GM21723 (cell line): ENCODE results near the gene ISG20.
A peak's percentile ranks its signal among the peaks of the same experiment; 100 is the strongest.
"Not testable (repeated sequence)": the region's sequence is repeated elsewhere in the genome, so short reads cannot be mapped to it uniquely, and the experiment has no call there.

Experiments used
- ATAC-seq: cut with Tn5 transposase; IDR thresholded peaks from one replicate; pipeline ENCODE4 v1.9.1; 2021; ENCODE audit warnings: mild to moderate bottlenecking, moderate library complexity; ENCODE audit not compliant: unreplicated experiment

The ISG20 gene

DNA sequence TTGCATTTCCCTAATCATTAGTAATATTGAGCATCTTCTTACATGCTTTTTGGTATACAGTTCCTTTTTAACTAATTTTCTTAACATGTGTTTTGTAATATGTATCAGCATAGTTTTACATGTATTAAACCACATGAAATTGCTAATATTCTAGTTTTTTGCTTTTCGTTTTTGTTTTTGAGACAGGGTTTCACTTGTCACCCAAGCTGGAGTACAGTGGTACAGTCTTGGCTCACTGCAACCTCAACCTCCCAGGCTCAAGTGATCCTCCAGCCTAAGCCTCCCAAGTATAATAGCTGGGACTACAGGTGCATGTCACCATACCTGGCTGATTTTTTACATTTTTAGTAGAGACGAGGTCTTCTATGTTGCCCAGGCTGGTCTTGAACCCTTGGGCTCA is 4.4 kb upstream of the ISG20 start:
- no peak for ATAC-seq

DNA sequence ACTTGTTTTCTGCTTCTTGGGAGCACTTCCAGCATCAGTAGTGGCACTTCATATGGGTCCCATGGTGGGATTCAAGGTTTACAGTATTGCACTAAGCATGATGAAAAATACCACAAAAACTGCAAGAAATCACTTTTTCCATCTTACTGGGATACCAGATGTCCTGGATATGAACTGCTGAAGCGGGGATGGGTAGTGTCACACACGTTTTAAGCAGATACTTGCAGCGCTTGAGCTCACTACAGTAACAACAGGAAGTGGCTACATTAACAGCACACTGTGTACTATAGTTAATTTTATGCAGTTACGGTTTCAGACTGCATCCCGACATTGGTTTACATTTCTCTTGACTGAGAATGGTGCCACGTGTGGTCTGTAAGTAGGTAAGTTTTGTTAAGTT is 3.5 kb upstream of the ISG20 start:
- peak; percentile 39 for ATAC-seq

DNA sequence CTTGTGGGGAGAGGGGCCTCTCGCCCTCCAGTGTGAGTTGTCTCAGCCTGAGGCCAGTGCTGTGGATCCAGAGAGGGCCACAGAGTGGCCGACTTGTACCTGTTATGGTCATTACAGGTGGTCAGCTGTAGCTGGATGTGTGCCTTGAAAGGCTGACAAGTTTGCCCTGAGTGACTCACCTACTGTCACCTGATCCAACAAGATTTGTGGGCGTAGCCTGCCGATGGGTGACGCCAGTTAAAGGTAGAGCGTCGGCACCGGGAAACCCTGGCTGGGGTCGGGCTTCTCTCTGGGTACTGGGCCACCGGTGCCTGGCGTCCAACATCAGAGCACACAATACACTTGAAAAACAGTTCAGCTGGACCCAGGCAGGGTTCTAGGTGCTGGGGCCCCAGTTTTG is 2.8 kb upstream of the ISG20 start:
- no peak for ATAC-seq

DNA sequence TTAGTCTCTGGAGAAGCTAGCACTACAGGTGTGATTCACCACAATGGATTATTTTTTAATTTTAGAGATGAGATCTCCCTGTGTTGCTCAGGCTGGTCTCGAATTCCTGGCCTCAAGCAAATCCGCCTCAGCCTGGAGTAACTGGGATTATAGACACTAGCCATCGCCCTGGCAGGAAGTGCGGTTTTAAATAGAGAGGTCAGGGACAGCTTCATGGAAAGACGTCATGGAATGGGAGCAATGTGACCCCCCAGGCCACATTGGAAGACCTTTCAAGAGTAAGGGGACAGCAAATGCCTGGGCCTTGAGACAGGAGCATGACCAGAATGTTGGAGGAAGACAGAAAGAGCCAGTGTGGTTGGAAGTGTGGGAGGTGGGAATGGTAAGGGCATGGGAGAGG is 2.2 kb upstream of the ISG20 start:
- ATAC-seq = no peak

DNA sequence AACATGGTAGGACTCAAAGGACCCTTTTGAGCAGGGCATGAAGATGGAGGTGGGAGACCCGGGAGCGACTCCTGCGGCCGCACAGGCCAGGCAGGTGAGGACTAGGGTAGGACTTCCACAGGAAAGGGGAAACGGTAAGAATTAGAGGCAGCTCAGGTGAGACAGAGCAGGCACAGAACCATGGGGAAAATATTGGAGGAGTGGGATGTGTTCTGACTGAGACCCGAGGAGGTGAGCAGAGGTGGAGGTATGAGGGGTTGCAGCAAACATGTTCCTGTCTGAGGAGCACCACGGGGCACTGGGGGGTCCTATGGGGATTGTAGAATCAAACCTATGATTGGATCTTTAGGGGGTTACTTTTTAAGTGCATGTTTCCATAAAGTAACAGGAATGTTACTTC is 1.4 kb upstream of the ISG20 start:
- ATAC-seq = no peak

DNA sequence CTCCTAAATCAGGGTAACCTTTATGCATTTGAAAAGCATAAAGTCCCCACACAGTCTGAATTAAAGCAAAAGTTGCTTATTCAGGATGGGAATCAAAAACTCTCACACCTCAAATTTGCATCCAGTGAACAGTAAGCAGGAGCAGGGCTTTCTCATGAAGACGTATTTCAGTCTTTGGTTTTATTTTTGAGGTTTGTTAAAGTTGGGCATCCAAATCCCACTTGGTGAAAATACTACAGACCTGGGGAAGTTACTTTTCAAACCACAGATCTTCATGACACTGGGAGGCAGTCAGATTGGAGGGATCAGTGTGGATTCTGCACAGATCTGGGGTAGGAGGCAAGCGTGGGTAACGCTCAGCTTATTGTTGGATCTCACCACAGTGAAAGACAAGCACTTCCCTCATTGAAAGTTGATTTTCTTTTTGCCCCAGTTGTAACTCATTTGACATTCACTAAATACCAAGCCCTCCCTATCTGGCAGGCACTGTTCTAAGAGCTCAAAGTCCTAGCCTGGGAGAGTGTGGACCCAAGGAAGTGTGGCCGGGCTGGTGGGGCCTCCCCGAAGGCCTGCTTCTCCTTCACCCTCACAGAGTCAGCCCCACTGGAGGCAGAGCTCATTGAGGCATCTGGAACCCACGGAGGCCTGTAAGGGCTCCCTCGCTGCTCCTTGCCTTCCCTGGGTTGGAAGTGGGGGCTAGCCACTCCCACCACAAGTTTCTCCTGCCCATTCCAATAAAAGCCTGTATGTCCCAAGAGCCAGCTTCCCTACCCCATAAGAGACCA is 783 bp upstream of the ISG20 start:
- ATAC-seq = no peak

DNA sequence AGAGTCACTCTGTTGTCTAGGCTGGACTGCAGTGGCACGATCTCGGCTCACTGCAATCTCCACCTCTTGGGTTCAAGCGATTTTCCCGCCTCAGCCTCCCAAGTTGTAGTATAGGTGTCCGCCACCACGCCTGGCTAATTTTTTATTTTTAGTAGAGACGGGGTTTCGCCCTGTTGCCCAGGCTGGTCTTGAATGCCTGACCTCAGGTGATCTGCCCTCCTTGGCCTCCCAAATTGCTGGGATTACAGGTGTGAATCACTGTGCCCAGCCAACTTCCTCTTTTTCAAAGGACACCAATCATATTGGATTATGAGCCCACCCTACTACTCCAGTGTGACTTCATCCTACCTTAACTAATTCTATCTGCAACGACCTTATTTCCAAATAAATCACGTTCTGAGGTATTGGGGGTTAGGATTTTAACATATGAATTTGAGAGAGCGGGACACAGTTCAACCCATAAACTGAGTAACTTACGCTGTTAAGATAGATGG is 3.2 kb downstream of the ISG20 start:
- ATAC-seq = no peak

DNA sequence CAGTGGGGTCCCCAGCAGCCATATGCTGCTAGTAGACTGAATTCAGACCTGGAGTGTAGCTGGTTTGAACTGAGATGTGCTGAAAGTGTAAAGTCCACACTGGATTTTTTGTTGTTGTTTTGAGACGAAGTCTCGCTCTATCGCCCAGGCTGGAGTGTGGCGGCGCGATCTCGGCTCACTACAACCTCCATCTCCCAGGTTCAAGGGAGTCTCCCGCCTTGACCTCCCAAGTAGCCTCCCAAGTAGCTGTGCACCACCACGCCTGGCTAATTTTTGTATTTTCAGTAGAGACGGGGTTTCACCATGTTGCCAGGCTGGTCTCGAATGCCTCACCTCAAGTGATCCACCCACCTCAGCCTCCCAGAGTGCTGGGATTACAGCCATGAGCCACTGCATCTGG is 3.7 kb downstream of the ISG20 start:
- ATAC-seq = not testable (repeated sequence)

DNA sequence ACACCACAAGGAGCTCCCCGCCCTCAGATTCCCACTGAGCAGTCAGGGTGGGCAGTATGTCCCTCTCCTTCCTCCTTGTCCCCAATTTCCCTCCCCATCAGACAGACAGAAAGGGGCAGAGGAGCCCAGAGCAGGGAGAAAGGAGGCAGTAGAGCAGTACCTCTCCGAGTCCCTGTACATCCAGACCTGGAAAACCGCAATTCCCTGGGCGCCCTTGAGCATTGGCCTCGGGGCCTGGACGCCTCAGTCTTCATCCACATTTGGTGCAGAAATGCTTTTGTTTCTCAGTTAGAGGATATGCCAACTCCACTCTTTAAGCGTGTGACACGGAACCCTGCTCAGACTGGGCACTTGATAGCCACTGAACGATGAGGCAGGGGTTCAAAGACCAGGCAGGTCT is 5.9 kb downstream of the ISG20 start:
- no peak for ATAC-seq

DNA sequence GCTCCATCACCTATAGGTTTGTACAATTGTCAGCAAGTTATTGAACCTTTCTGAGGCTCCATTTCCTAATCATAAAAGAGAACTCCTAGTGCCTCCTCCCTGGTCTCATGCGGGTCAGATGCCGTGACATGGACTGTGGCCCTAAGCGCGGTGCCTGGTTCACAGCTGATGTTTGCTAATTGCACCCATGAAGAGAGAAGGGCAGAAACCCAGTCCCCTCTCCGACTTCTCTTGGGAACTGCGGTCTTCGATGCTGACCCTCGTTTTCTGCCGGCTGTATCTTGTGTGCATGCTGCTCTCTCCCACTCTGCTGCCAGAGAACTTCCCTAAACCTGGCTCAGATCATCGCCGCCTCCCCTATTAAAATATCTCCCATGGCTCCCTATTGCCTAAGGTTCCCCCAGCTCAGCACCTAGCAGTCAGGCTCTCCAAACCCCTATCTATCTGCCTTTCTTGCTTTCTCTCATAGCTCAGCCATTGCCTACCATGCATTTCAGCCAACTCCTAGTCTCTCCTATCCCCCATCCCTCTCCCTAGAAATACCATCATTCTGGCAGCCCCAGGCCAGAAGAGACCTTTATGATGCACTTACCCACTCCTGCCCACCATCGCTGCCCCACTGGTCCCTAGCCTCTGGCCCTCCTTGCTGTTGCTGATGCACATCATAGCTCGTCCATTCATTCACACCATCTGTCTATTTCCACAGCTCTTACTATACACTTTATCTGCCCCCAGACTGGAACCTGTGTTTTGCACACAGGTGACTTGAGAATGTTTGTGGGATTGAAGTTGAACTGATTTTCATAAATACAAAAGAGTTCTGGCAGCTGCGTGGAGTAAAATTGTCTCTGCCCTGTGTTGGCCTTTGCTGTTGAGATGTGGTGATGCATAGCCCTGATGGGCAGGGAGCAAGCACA is 6.6 kb downstream of the ISG20 start:
- no peak for ATAC-seq

DNA sequence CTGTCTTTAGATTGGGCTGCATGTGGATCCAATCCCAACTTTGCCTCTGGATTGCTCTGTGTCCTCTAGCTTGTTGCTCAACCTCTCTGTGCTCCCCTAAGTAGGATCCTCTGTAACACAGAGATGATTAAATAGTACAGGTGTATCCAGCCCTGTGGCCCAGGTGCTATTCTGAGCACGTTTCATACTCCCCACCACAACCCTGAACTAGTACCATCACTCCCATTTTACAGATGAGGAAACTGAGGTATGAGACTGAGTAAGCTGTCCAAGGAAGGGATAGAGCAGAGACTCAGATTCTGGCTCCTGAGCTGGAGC is 7.2 kb downstream of the ISG20 start:
- ATAC-seq = no peak

DNA sequence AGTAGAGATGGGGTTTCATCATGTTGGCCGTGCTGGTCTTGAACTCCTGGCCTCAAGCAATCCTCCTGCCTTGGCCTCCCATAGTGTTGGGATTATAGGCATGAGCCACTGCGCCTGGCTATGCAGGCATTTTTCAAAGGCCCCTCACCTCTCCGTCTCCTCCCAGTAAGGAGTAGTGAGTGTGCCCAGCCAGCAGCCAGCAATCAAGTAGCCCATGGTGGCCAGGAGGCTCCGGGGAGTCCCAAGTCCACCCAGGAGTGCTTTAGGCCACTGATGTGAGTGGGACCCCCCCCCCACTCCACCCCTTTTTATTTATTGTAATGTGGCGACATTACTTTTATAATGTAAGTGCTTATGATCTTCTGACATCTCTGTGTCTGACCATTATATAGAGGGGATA is 8.1 kb downstream of the ISG20 start:
- ATAC-seq = no peak

DNA sequence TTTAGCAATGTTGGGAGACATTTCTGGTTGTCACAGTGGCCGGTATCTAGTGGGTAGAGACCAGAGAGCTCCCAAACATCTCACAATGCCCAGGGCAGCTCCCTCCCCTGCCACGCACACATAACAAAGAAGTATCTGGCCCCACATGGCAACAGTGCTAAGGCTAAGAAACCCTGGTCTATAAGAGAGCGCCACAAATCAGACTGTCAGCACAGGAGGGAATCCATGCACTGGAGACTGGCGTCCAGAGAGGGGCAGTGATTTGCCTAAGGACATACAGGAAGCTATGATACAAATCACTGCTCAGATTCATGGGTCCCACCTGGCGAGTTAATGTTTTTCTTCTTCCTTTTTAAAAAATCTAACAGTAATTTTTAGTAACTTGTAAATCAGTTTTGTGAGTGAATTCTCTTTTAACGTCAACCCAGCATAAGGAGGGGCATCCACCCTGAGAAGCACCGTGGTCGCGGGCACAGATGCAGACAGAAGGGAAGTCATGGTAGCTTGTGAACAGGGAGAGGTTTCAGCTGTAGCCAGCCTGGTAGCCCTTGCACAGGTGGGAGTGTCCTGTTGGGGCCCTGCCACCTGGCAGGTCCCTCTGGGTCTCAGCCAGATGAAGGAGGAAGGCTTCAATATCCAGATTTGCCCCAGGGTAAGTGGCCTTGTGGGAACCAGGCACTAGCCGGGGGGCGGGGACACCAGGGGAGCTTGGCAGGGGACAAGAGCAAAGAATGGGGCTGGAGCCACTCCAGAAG is 8.7 kb downstream of the ISG20 start:
- ATAC-seq = no peak

DNA sequence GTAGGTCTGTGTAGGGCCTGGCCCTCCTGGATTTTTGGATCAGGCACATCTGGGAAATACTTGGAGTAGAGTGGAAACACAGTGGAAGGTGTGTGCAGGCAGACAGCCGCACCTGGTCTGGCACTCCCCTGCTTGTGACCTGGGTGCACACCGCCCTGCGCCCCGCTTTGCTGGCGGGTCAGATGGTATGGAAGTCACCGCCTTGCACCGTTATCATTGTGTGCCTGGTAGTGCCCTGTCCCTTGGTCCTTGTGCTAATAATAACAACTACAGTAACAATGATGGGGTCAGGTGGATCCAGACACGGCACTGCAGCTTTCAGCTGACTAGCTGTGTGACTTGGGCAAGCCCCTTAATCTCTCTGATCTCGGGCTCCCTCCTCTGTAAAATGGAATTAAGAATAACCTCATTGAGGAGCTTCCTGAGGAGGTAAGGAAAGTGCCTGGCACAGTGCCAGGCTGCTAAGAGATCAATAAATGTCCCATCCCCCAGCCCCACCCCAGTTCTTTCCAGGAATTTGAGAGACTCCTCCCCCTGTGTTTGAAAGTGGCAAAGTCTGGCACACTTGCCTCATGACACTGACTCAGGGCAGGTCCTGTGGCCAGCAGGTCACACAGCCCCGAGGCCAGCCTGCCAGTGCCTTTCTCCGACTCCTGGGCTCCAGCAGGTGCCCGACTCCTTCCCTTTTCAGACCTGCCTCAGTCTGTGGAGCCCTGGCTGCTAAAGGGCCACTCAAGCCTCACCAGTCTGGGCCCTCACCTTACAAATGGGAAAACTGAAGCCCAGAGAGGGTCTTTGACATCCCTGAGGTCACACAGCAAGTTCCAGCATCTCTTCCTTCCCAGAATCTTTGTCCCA is 9.8 kb downstream of the ISG20 start:
- no peak for ATAC-seq

DNA sequence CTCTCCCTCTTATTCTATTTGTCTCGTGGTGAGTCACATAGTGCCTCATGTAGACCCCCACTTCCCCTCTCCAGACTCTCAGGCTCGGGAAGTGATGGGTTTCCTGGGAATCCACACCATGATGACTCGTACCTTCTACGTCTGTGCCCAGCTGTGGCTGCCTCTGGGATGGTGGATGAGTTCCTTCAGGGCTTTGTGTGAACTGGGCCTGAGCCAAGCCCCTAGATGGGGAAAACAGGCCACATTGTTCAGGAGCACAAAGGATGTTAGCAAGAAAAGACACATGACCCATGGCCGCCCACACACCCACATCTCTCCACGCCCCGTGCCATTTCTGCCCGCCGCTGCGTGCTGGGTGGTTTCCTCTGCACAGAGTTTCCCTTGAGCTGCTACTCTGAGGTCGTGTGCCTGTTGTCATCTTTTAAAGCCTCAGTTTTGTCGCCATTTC is 10.5 kb downstream of the ISG20 start:
- ATAC-seq = peak; percentile 62

DNA sequence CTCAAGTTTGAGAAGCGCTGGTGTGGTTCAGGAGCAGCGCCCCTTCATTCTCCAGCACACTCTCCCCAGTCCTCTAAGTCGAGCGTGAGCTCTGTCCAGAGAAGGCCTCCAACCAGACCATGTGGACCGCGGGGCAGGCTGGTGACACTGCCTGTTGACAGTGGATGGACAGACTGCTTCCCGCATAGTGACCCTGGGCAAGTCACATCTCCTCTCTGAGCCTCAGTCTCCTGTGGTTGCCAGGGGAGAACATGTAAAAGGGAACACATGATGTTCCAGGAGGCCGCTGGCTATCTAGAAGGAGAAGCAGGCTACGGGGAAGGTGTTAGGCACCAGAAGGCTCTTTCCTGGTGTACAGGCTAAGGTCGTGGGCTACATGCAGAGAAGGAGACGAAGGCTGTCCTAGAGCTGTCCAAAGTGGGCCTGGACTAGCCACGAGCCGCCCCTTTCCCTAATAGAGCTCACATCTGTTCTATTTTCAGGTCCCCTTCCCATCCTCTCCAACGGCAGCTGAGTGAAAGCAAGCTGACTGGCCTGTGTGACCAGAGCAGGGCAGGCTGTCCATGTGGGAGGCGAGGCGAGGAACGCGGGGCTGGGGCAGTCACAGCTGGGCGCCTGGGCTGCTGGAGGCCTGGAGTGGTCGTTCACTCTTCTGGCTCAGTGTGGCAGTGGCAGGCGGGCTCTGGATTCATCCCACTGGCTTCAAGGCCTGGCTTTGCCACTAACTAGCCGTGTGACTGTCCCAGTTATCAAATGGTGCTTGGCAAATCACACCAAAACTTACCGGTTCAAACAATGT is 11.1 kb downstream of the ISG20 start:
- ATAC-seq = no peak

DNA sequence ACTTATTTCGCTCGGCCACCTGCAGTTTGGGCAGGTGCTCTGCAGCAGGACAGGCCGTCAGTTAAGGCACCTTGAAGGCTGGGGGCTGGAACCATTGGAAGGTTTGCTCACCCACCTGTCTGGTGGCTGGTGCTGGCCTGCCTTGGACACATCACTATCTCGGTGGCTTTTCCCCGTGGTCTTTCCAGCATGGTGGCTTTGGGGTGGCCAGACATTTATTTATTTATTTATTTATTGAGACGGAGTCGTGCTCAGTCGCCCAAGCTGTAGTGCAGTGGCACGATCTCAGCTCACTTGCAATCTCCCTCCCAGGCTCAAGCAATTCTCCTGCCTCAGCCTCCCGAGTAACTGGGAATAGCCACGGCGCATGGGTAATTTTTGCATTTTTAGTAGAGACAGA is 11.7 kb downstream of the ISG20 start:
- ATAC-seq = no peak

DNA sequence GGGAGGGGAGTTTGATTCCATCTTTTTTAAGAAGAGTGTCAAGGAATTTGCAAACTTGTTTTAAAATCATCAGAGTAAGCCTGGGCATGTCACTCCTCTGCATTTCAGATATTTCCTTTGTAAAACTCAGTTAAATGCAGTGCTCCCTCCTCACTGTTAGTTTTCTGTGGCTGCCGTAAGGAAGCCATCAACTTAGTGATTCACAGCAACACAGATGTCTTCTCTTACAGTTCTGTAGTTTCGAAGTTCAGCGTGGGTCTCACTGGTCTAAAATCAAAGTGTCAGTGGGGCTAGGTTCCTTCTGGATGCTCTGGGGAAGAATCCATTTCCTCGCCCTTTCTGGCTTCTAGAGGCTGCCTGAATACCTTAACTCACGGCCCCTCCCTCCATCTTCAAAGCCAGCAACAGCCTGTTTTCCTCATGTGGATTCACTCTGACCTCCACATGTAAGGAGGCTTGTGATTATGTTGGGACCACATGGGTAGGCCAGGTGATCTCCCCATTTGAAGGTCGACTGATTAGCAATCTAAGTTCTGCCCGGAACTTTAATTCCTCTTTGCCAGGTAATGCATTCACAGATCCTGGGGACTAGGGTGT is 12.4 kb downstream of the ISG20 start:
- ATAC-seq = no peak

DNA sequence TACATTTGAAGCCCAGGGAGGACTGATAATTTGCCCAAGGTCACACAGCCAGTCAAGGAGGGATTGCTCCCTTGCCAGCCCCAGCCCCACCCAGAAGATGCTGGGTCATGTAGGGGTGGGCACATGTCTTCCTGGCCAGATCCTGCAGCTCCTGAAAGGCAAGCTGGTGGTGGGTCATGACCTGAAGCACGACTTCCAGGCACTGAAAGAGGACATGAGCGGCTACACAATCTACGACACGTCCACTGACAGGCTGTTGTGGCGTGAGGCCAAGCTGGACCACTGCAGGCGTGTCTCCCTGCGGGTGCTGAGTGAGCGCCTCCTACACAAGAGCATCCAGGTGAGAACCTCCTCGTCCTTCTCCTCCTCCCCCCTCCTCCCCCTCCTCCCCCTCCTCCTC is 13.2 kb downstream of the ISG20 start:
- no peak for ATAC-seq
